Stimulated activated CD8-positive, alpha-beta memory T cell treated with anti-CD3 and anti-CD28 coated beads, Interleukin-15, amount 100 ng/mL, for 4 hours (primary cell): Measurements from ENCODE around the gene TACC3.

ENCODE experiments used
- DNase-seq, 2 donors: peaks; one replicate each; pipeline ENCODE4 v3.0.0-alpha.2; 2020; ENCODE audit warnings: low read depth in 2 of 2

Gene TACC3

GRCh38 chr4:1760521-1761071, 39.3 kb downstream of the TACC3 start:
- DNase-seq = no peak

- no peak for DNase-seq
Measured at GRCh38 chr4:1761130-1761689, 39.9 kb downstream of the TACC3 start.

GRCh38 chr4:1762264-1763010, 41.1 kb downstream of the TACC3 start:
- no peak for DNase-seq

- DNase-seq = no peak
Measured at GRCh38 chr4:1763070-1763549, 41.8 kb downstream of the TACC3 start.

GRCh38 chr4:1763550-1764080, 42.3 kb downstream of the TACC3 start:
- no peak for DNase-seq

GRCh38 chr4:1764670-1765069, 43.3 kb downstream of the TACC3 start:
- DNase-seq = no peak

- no peak for DNase-seq
Measured at GRCh38 chr4:1765409-1766072, 44.2 kb downstream of the TACC3 start.

- no peak for DNase-seq
Measured at GRCh38 chr4:1766106-1767060, 45.1 kb downstream of the TACC3 start.

GRCh38 chr4:1767061-1767769, 45.9 kb downstream of the TACC3 start:
- no peak for DNase-seq

GRCh38 chr4:1767770-1768366, 46.5 kb downstream of the TACC3 start:
- DNase-seq = no peak

- DNase-seq = no peak
Measured at GRCh38 chr4:1768367-1769034, 47.2 kb downstream of the TACC3 start.

- DNase-seq = no peak
Measured at GRCh38 chr4:1769692-1770091, 48.4 kb downstream of the TACC3 start.

- no peak for DNase-seq
Measured at GRCh38 chr4:1770245-1770644, 48.9 kb downstream of the TACC3 start.

- no peak for DNase-seq
Measured at GRCh38 chr4:1770791-1771231, 49.5 kb downstream of the TACC3 start.

GRCh38 chr4:1771555-1772305, 50.4 kb downstream of the TACC3 start:
- DNase-seq = no peak

GRCh38 chr4:1772853-1773538, 51.7 kb downstream of the TACC3 start:
- no peak for DNase-seq

- no peak for DNase-seq
Measured at GRCh38 chr4:1773754-1774153, 52.4 kb downstream of the TACC3 start.
